IMR-90 (cell line): ENCODE measurements around the gene HS3ST5. TPM values are rescaled to one million over a fixed set of nuclear protein-coding genes. Genes with fewer than 3 reads are reported as not detected.

Experiments used
- ATAC-seq: fragments of 200-7000 bp; cut with Tn5 transposase; 2 replicates; pipeline ENCODE4 v1.9.1; 2020; ENCODE audit warnings: low read depth, mild to moderate bottlenecking, moderate library complexity
- BruUV-seq: library from RNA; stranded (reverse); fragments of 400-500 nt; replicated peaks from 2 replicates; lab custom pipeline; 2021; lab: Mats Ljungman, UMichigan
- CTCF ChIA-PET: fragments of 300-600 bp; formaldehyde crosslinking; extraction: SDS; loops from one replicate; lab custom pipeline; 2021; ENCODE audit warnings: antibody characterized with exemption; lab: Yijun Ruan, JAX
- POLR2A ChIA-PET: fragments of 300-600 bp; sonication (Branson Sonifier 250); formaldehyde crosslinking; loops from one replicate; lab custom pipeline; 2022; ENCODE audit warnings: antibody characterized with exemption; ENCODE audit not compliant: unreplicated experiment; lab: Charles Lee
- DNase-seq: peaks from one replicate; pipeline ENCODE4 v3.0.0; 2013
- H2AFZ ChIP-seq: replicated peaks from 2 replicates; pipeline ENCODE3; 2013; ENCODE audit warnings: low read length, mild to moderate bottlenecking; ENCODE audit not compliant: poor library complexity
- H2AK5ac ChIP-seq: 2 replicates; pipeline ENCODE4 v1.6.1; 2013; ENCODE audit warnings: low read depth, low read length, inconsistent platforms
- H2AK9ac ChIP-seq: replicated peaks from 2 replicates; pipeline ENCODE3; 2013; ENCODE audit warnings: mild to moderate bottlenecking, low read depth, low read length, moderate library complexity; ENCODE audit not compliant: poor library complexity
- H2BK120ac ChIP-seq: 2 replicates; pipeline ENCODE4 v1.6.1; 2013; ENCODE audit warnings: low read depth, low read length, inconsistent platforms
- H2BK15ac ChIP-seq: 3 replicates; pipeline ENCODE4 v1.6.1; 2013; ENCODE audit warnings: low read depth, low read length, inconsistent platforms
- H2BK20ac ChIP-seq: 2 replicates; pipeline ENCODE4 v1.6.1; 2013; ENCODE audit warnings: low read depth, mild to moderate bottlenecking, inconsistent platforms, low read length, moderate library complexity
- H2BK5ac ChIP-seq: 2 replicates; pipeline ENCODE4 v1.6.1; 2013; ENCODE audit warnings: mild to moderate bottlenecking, low read depth, low read length, inconsistent platforms; ENCODE audit not compliant: poor library complexity, severe bottlenecking
- H3K14ac ChIP-seq: replicated peaks from 2 replicates; pipeline ENCODE4 v1.6.1; 2013; ENCODE audit warnings: low read depth, low read length, inconsistent platforms
- H3K18ac ChIP-seq: 2 replicates; pipeline ENCODE4 v1.6.1; 2013; ENCODE audit warnings: low read depth, low read length, control low read depth
- H3K23ac ChIP-seq: 2 replicates; pipeline ENCODE4 v1.6.1; 2013; ENCODE audit warnings: low read depth, low read length, inconsistent platforms
- H3K27ac ChIP-seq: 2 replicates; pipeline ENCODE4 v1.5.1; 2013; ENCODE audit warnings: mild to moderate bottlenecking, control low read depth, low read length; ENCODE audit not compliant: insufficient read depth
- H3K27me3 ChIP-seq: 2 replicates; pipeline ENCODE4 v1.6.1; 2013; ENCODE audit warnings: low read length; ENCODE audit not compliant: control insufficient read depth, insufficient read depth
- H3K36me3 ChIP-seq: 2 replicates; pipeline ENCODE4 v1.6.1; 2013; ENCODE audit warnings: low read length, mixed read lengths; ENCODE audit not compliant: control insufficient read depth, insufficient read depth
- H3K4ac ChIP-seq: 2 replicates; pipeline ENCODE4 v1.6.1; 2013; ENCODE audit warnings: low read depth, low read length, inconsistent platforms
- H3K4me1 ChIP-seq: 2 replicates; pipeline ENCODE4 v1.6.1; 2013; ENCODE audit warnings: low read length, mixed read lengths; ENCODE audit not compliant: control insufficient read depth, insufficient read depth
- H3K4me2 ChIP-seq: 2 replicates; pipeline ENCODE4 v1.6.1; 2013; ENCODE audit warnings: low read depth, mild to moderate bottlenecking, control low read depth, low read length, moderate library complexity
- H3K4me3 ChIP-seq: 2 replicates; pipeline ENCODE4 v1.5.1; 2013; ENCODE audit warnings: low read depth, mild to moderate bottlenecking, control low read depth, low read length, moderate library complexity; ENCODE audit not compliant: insufficient read depth
- H3K56ac ChIP-seq: 2 replicates; pipeline ENCODE4 v1.6.1; 2013; ENCODE audit warnings: low read length, inconsistent platforms; ENCODE audit not compliant: insufficient read depth; ENCODE audit errors: extremely low read depth
- H3K79me1 ChIP-seq, 2 experiments: 2 replicates each; pipeline ENCODE4 v1.6.1; 2013; ENCODE audit warnings: low read length in 2 of 2, inconsistent platforms in 1 of 2, low read depth in 1 of 2
- H3K9ac ChIP-seq: 2 replicates; pipeline ENCODE4 v1.6.1; 2013; ENCODE audit warnings: low read depth, low read length, control low read depth
- H3K9me1 ChIP-seq: 2 replicates; pipeline ENCODE4 v1.6.1; 2013; ENCODE audit warnings: low read length, inconsistent platforms; ENCODE audit not compliant: insufficient read depth
- H3K9me3 ChIP-seq: 2 replicates; pipeline ENCODE4 v1.6.1; 2013; ENCODE audit warnings: low read length; ENCODE audit not compliant: control insufficient read depth, insufficient read depth
- H4K20me1 ChIP-seq: 2 replicates; pipeline ENCODE4 v1.6.1; 2013; ENCODE audit warnings: low read length, inconsistent platforms; ENCODE audit not compliant: insufficient read depth
- H4K5ac ChIP-seq: 2 replicates; pipeline ENCODE4 v1.6.1; 2013; ENCODE audit warnings: mild to moderate bottlenecking, low read depth, low read length, control low read depth
- H4K8ac ChIP-seq, 2 experiments: 2 replicates each; pipeline ENCODE4 v1.6.1; 2013; ENCODE audit warnings: low read depth in 2 of 2, low read length in 2 of 2, control low read depth in 1 of 2, inconsistent platforms in 1 of 2
- H4K91ac ChIP-seq: 2 replicates; pipeline ENCODE4 v1.6.1; 2013; ENCODE audit warnings: low read depth, low read length, inconsistent platforms; ENCODE audit not compliant: insufficient read depth
- MAZ ChIP-seq: IDR thresholded peaks from 2 replicates; pipeline ENCODE4 v1.6.1; 2012; ENCODE audit warnings: low read depth, mild to moderate bottlenecking, low read length, improper control_type of control experiment, moderate library complexity, borderline replicate concordance
- RCOR1 ChIP-seq: IDR thresholded peaks from 2 replicates; pipeline ENCODE4 v1.6.1; 2012; ENCODE audit warnings: mild to moderate bottlenecking, low read length, improper control_type of control experiment; ENCODE audit not compliant: insufficient replicate concordance
- SMC3 ChIP-seq: fragments of 150-350 bp; IDR thresholded peaks from 2 replicates; pipeline ENCODE4 v1.6.1; 2016; ENCODE audit warnings: low read depth, mild to moderate bottlenecking, antibody characterized with exemption, low read length, moderate library complexity
- WGBS, 2 experiments: methylation state at CpG; one replicate each; pipeline versions ENCODE4 v1.1.5 to v1.1.7; 2013; ENCODE audit warnings: missing lambda C conversion rate in 2 of 2; ENCODE audit not compliant: insufficient read length in 1 of 2; ENCODE audit errors: extremely low coverage in 2 of 2; 5-methylcytosine and 5-hydroxymethylcytosine counted together
- dilution Hi-C: fragments of 300-500 bp; cut with HindIII; formaldehyde crosslinking; loops from one replicate; pipeline ENCODE4 v1.14.3; 2018; ENCODE audit warnings: low sequenced_read_pairs; ENCODE audit not compliant: unreplicated experiment
- in situ Hi-C: fragments of 300-500 bp; cut with MboI; formaldehyde crosslinking; loops from 3 replicates; pipeline ENCODE4 v1.14.3; 2019; ENCODE audit warnings: low sequenced_read_pairs, inconsistent platforms, mixed read lengths
- intact Hi-C: fragments of 100-400 bp; cut with micrococcal nuclease; formaldehyde crosslinking; loops from 2 replicates; pipeline ENCODE4 v1.10.0; 2022
- polyA plus RNA-seq, 3 experiments: library from polyadenylated mRNA; depleted of rRNA; stranded (reverse); fragments of >200 nt; gene quantifications; 2 replicates each; pipeline ENCODE4 v1.2.3, GENCODE V29; 2012; ENCODE audit warnings: low replicate concordance in 1 of 3
- total RNA-seq: library from RNA; depleted of rRNA; stranded (reverse); fragments of >200 nt; gene quantifications from 2 replicates; pipeline ENCODE4 v1.2.3, GENCODE V29; 2012
- TF ChIP-seq, protein P1 (sequence below): fragments of 150-350 bp; IDR thresholded peaks from 2 replicates; pipeline ENCODE4 v1.6.1; 2017; ENCODE audit warnings: mild to moderate bottlenecking, antibody characterized with exemption, low read length, low read depth

The HS3ST5 gene
- total and polyA plus RNA-seq, 2 of the 4 experiments (the other 2 are of a cell fraction), result not detected

DNA sequence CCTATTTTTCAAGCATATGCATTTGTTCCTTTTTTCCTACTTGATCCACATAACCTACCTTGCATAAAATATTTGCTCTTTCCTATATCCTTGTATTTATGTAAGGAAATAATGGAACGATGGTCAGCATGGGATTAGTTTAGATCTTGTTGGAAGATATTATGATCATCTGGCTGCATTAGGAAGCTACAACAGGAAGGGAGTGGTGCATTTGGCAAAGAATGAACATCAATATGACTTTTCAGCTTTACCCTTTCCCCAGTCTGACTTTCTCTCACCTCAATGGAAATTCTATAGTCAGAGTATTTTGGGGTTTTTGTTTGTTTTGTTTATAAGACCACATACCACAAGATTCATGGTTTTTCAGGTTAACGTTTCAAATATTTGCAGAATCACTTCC is 66.0 kb downstream of the HS3ST5 start:
- POLR2A ChIA-PET, result no interaction called here

More for the DNA sequence above, 66.0 kb downstream of the HS3ST5 start:
- intact Hi-C loops, result no loop called here
- no peak overlapping the region for H3K27ac ChIP-seq
- no peak overlapping the region for H2AK9ac ChIP-seq
- H4K91ac ChIP-seq, result no peak overlapping the region
- H3K18ac ChIP-seq, result no peak overlapping the region
- H3K4me3 ChIP-seq, result no peak overlapping the region
- no peak overlapping the region for H2BK5ac ChIP-seq
- dilution Hi-C loops, result no loop called here
- H3K4me2 ChIP-seq, result no peak overlapping the region
- WGBS, 2 experiments, result no CpG with 5 or more reads among the region's 2 CpGs
- H3K9me1 ChIP-seq, result no peaks in the 10 kb centered on the region
- no peak for ATAC-seq
- no peak overlapping the region for H3K14ac ChIP-seq
- H4K8ac ChIP-seq, result no peak overlapping the region
- TF ChIP-seq RCOR1 (no peak), MAZ (no peak), SMC3 (no peak)
- TF ChIP-seq, protein P1, sequence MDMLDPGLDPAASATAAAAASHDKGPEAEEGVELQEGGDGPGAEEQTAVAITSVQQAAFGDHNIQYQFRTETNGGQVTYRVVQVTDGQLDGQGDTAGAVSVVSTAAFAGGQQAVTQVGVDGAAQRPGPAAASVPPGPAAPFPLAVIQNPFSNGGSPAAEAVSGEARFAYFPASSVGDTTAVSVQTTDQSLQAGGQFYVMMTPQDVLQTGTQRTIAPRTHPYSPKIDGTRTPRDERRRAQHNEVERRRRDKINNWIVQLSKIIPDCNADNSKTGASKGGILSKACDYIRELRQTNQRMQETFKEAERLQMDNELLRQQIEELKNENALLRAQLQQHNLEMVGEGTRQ, result no peak
- H2BK15ac ChIP-seq, result no peak overlapping the region
- no peak overlapping the region for H2BK120ac ChIP-seq
- no peak for DNase-seq
- no peak overlapping the region for H3K9ac ChIP-seq
- H3K36me3 ChIP-seq, result no peaks in the 10 kb centered on the region
- H3K4me1 ChIP-seq, result no peaks in the 10 kb centered on the region
- in situ Hi-C loops, result loop anchor here (25.0 kb wide), 1 partner anchor 289 kb away; no protein-coding TSS in a partner anchor
- no peak overlapping the region for H2AK5ac ChIP-seq
- no peak overlapping the region for H2BK20ac ChIP-seq
- H3K23ac ChIP-seq, result no peak overlapping the region
- no peak overlapping the region for H2AFZ ChIP-seq
- no TSS peak for BruUV-seq
- H3K56ac ChIP-seq, result no peak overlapping the region
- CTCF ChIA-PET, result no interaction called here
- no peaks in the 10 kb centered on the region for H3K9me3 ChIP-seq
- H3K79me1 ChIP-seq, result no peaks in the 10 kb centered on the region
- no peak overlapping the region for H3K4ac ChIP-seq
- H3K27me3 ChIP-seq, result peaks cover 3% of the 10 kb centered on the region
- no peaks in the 10 kb centered on the region for H4K20me1 ChIP-seq
- H4K5ac ChIP-seq, result no peak overlapping the region
